ENCODE results near the gene MLLT11. TPM values are rescaled to one million over a fixed set of nuclear protein-coding genes. Genes with fewer than 3 reads are reported as not detected.

MLLT11 gene
- total and polyA plus RNA-seq, 4 donors, result 0.17 to 0.64 (median 0.27) TPM

GRCh38 chr1:151049458-151049857 is 10.7 kb upstream of the MLLT11 start (continued):
- no peak for TF ChIP-seq GABPA (IDR thresholded peaks at IDR 0.05 in 1 of 2, conservative IDR thresholded peaks at IDR 0.05 in 1 of 2)
- TF ChIP-seq TAF1 (conservative IDR thresholded peaks at IDR 0.05), result no peak
- no peak for TF ChIP-seq EGR1 (IDR thresholded peaks at IDR 0.05; ENCODE audit: low read depth in 2 of 2)

GRCh38 chr1:151050051-151050688 is 10.0 kb upstream of the MLLT11 start:
- Histone ChIP-seq H3K9me3 (ENCODE audit: control insufficient read depth in 4 of 4, low read length in 3 of 4) (no peaks in the 10 kb centered on the region), H3K27ac (ENCODE audit: low read depth in 1 of 2, low read length in 2 of 2) (no peak overlapping the region), H3K27me3 (ENCODE audit: control insufficient read depth in 4 of 4, insufficient read depth in 4 of 4, low read length in 3 of 4) (no peaks in the 10 kb centered on the region), H3K9ac (ENCODE audit: low read depth in 1 of 2, low read length in 2 of 2) (no peak overlapping the region), H3K36me3 (ENCODE audit: control insufficient read depth in 4 of 4, insufficient read depth in 3 of 4, low read depth in 1 of 4, low read length in 3 of 4) (peaks cover 4 to 38% (median 34%) of the 10 kb centered on the region in 4 donors), H3K4me1 (ENCODE audit: control insufficient read depth in 4 of 4, insufficient read depth in 4 of 4, low read length in 3 of 4) (peaks cover 0 to 16% (median 12%) of the 10 kb centered on the region in 4 donors), H3K4me3 (ENCODE audit: low read depth in 1 of 3, low read length in 3 of 3) (no peak overlapping the region)
- WGBS, result 95% methylated on average over 2 of the region's 2 CpGs
- DNase-seq (ENCODE audit: low spot score), result no peak
- no peak for TF ChIP-seq JUND (IDR thresholded peaks at IDR 0.05)
- TF ChIP-seq YY1 (IDR thresholded peaks at IDR 0.05), result no peak
- TF ChIP-seq CTCF (IDR thresholded peaks at IDR 0.05; ENCODE audit: low read depth, low read length, missing input control), result no peak
- no peak for TF ChIP-seq GABPA (IDR thresholded peaks at IDR 0.05 in 1 of 2, conservative IDR thresholded peaks at IDR 0.05 in 1 of 2)
- no peak for TF ChIP-seq FOXA1 (IDR thresholded peaks at IDR 0.05)
- no peak for TF ChIP-seq FOXA2 (IDR thresholded peaks at IDR 0.05)
- no peak for TF ChIP-seq HNF4G (IDR thresholded peaks at IDR 0.05)
- no peak for TF ChIP-seq REST (IDR thresholded peaks at IDR 0.05)

GRCh38 chr1:151051356-151052009 is 8.7 kb upstream of the MLLT11 start:
- H3K4me1 ChIP-seq (ENCODE audit: control insufficient read depth in 4 of 4, insufficient read depth in 4 of 4, low read length in 3 of 4), result peaks cover 0 to 26% (median 17%) of the 10 kb centered on the region in 4 donors

More at GRCh38 chr1:151051356-151052009, 8.7 kb upstream of the MLLT11 start:
- Histone ChIP-seq H3K9me3 (ENCODE audit: control insufficient read depth in 4 of 4, low read length in 3 of 4) (no peaks in the 10 kb centered on the region), H3K36me3 (ENCODE audit: control insufficient read depth in 4 of 4, insufficient read depth in 3 of 4, low read depth in 1 of 4, low read length in 3 of 4) (peaks cover 4 to 45% (median 40%) of the 10 kb centered on the region in 4 donors), H3K9ac (ENCODE audit: low read depth in 1 of 2, low read length in 2 of 2) (no peak overlapping the region), H3K27ac (ENCODE audit: low read depth in 1 of 2, low read length in 2 of 2) (no peak overlapping the region), H3K27me3 (ENCODE audit: control insufficient read depth in 4 of 4, insufficient read depth in 4 of 4, low read length in 3 of 4) (no peaks in the 10 kb centered on the region), H3K4me3 (ENCODE audit: low read depth in 1 of 3, low read length in 3 of 3) (no peak overlapping the region)
- 87% methylated on average over 2 of the region's 2 CpGs for WGBS
- no peak for DNase-seq (ENCODE audit: low spot score)
- TF ChIP-seq YY1 (IDR thresholded peaks at IDR 0.05) (no peak), EGR1 (IDR thresholded peaks at IDR 0.05; ENCODE audit: low read depth in 2 of 2) (no peak), GABPA (IDR thresholded peaks at IDR 0.05 in 1 of 2, conservative IDR thresholded peaks at IDR 0.05 in 1 of 2) (no peak), CTCF (IDR thresholded peaks at IDR 0.05; ENCODE audit: low read depth, low read length, missing input control) (no peak), ATF3 (IDR thresholded peaks at IDR 0.05) (no peak), HNF4A (conservative IDR thresholded peaks at IDR 0.05) (no peak), ZBTB33 (IDR thresholded peaks at IDR 0.05) (no peak), JUND (IDR thresholded peaks at IDR 0.05) (no peak), NR2F2 (IDR thresholded peaks at IDR 0.05) (no peak)
